ENCODE results near the gene DGKZ. TPM values are rescaled to one million over a fixed set of nuclear protein-coding genes. Genes with fewer than 3 reads are reported as not detected.
"Not testable (repeated sequence)": the region's sequence is repeated elsewhere in the genome, so short reads cannot be mapped to it uniquely, and the experiment has no call there.

The DGKZ gene
- total and polyA plus RNA-seq, 2 of the 13 experiments (the other 11 are each of a cell fraction or from before 2014, with no cell fraction given) = 15.8 to 20.7 TPM

- ATAC-seq = peak; percentile 82
- Histone ChIP-seq H3K4me3 (replicated peaks in 1 of 3; ENCODE audit: insufficient read depth in 1 of 3, low read depth in 2 of 3, low read length in 3 of 3) (peak overlapping the region; percentile 87 to 92 (median 88); a peak in 5 of 6 replicates), H3K9ac (ENCODE audit: insufficient read depth, low read depth, low read length) (peak overlapping the region; percentile 40), H3K4me2 (ENCODE audit: low read depth, low read length) (peak overlapping the region; percentile 75), H3K27ac (ENCODE audit: extremely low read length, insufficient read depth, low read length) (peak overlapping the region; percentile 89), H3K4me1 (ENCODE audit: insufficient read depth, low read length) (peaks cover 31% of the 10 kb centered on the region)
- CTCF ChIA-PET (ENCODE audit: low intra/inter-chr PET ratio, low total read pairs); BruUV-seq (replicated peaks); intact Hi-C loops (cut with micrococcal nuclease; ENCODE audit: unreplicated experiment); H3K79me2 ChIP-seq (ENCODE audit: insufficient read depth, low read length); H4K20me1 ChIP-seq (ENCODE audit: insufficient read depth, low read length); H3K9me3 ChIP-seq (ENCODE audit: low read length); H3K27me3 ChIP-seq (ENCODE audit: control insufficient read depth in 1 of 2, insufficient read depth in 2 of 2, low read length in 2 of 2); H2AFZ ChIP-seq (ENCODE audit: low read length); in situ Hi-C loops (cut with HindIII; ENCODE audit: extremely low pct_ligation_motif_present, low pct_unique_long_range_greater_than_20kb); H3K36me3 ChIP-seq (replicated peaks in 1 of 2; ENCODE audit: control insufficient read depth in 1 of 2, insufficient read depth in 2 of 2, low read length in 2 of 2); TF ChIP-seq SOX6 (IDR thresholded peaks at IDR 0.05): not testable (repeated sequence)
- peak; percentile 89 for FAIRE-seq
- DNase-seq (ENCODE audit: low spot score) = peak; percentile 76
- 17% methylated on average over 7 of the region's 36 CpGs for WGBS (ENCODE audit: low lambda C conversion rate)
- POLR2A ChIA-PET = interaction anchor here (0.5 to 1.7 kb wide), 5 partner anchors 9 to 532 kb away, joined by 3 to 4 read pairs (median 3); partner anchors contain the start of gene CRY2
- TF ChIP-seq SOX6 (CRISPR knock-in tag; IDR thresholded peaks at IDR 0.05) (peak; percentile 47; the same call in 1 of the 2 replicates), ZC3H13 (CRISPR knock-in tag; IDR thresholded peaks at IDR 0.05) (0 out of 2 replicates have a peak, but pooled peaks have one; percentile 55), HNF4A (CRISPR knock-in tag; IDR thresholded peaks at IDR 0.05) (0 out of 2 replicates have a peak, but pooled peaks have one; percentile 7), ARID4A (CRISPR knock-in tag; IDR thresholded peaks at IDR 0.05; ENCODE audit: borderline replicate concordance) (peak; percentile 45; the same call in 1 of the 2 replicates), ZNF263 (CRISPR knock-in tag; IDR thresholded peaks at IDR 0.05) (peak; percentile 93), PATZ1 (CRISPR knock-in tag; IDR thresholded peaks at IDR 0.05) (peak; percentile 81; the same call in 1 of the 2 replicates), GZF1 (CRISPR knock-in tag; IDR thresholded peaks at IDR 0.05) (0 out of 2 replicates have a peak, but pooled peaks have one; percentile 56), SIX4 (CRISPR knock-in tag; IDR thresholded peaks at IDR 0.05) (peak; percentile 86), ZNF788 (CRISPR knock-in tag; IDR thresholded peaks at IDR 0.05; ENCODE audit: borderline replicate concordance) (peak; percentile 52; the same call in 1 of the 2 replicates), ZFP91 (CRISPR knock-in tag; IDR thresholded peaks at IDR 0.05; ENCODE audit: borderline replicate concordance) (peak; percentile 65; the same call in 1 of the 2 replicates), POLR2AphosphoS5 (IDR thresholded peaks at IDR 0.05; ENCODE audit: low read depth, low read length) (peak; percentile 43; the same call in 1 of the 2 replicates), RBFOX2 (IDR thresholded peaks at IDR 0.05; ENCODE audit: low read depth, low read length) (peak; percentile 61)
These were observed 32.4 kb downstream of the DGKZ start for GRCh38 chr11:46379482-46380293.

Measured in HepG2 (cell line).